Endodermal cell (in vitro differentiated cells): Measurements from ENCODE around the gene C4BPA. TPM values are rescaled to one million over a fixed set of nuclear protein-coding genes. Genes with fewer than 3 reads are reported as not detected.

Source experiments
- DNase-seq: peaks from one replicate; pipeline ENCODE4 v3.0.0-alpha.2; 2017
- H3K27ac ChIP-seq: 2 replicates; pipeline ENCODE4 v1.5.1; 2013; ENCODE audit warnings: mild to moderate bottlenecking, low read depth, low read length, moderate library complexity
- H3K27me3 ChIP-seq: 2 replicates; pipeline ENCODE4 v1.6.1; 2013; ENCODE audit warnings: mild to moderate bottlenecking, low read length, moderate library complexity; ENCODE audit not compliant: insufficient read depth, control insufficient read depth, poor library complexity, severe bottlenecking
- H3K36me3 ChIP-seq: 2 replicates; pipeline ENCODE4 v1.7.0; 2013; ENCODE audit warnings: mild to moderate bottlenecking, low read length, moderate library complexity; ENCODE audit not compliant: control insufficient read depth, insufficient read depth
- H3K4me1 ChIP-seq: one replicate; pipeline ENCODE4 v1.7.0; 2013; ENCODE audit warnings: low read length; ENCODE audit not compliant: control insufficient read depth, insufficient read depth
- H3K4me3 ChIP-seq: 2 replicates; pipeline ENCODE4 v1.5.1; 2013; ENCODE audit warnings: mild to moderate bottlenecking, low read length, moderate library complexity
- H3K9ac ChIP-seq: 2 replicates; pipeline ENCODE4 v1.6.1; 2013; ENCODE audit warnings: mild to moderate bottlenecking, low read length, moderate library complexity; ENCODE audit not compliant: poor library complexity, severe bottlenecking; ENCODE audit errors: extremely low read depth
- H3K9me3 ChIP-seq: 2 replicates; pipeline ENCODE4 v1.6.1; 2013; ENCODE audit warnings: mild to moderate bottlenecking, low read length, moderate library complexity; ENCODE audit not compliant: control insufficient read depth
- H3K27ac Mint-ChIP-seq: 2 replicates; pipeline ENCODE4 v1.8.0; 2020; ENCODE audit warnings: mixed read lengths
- H3K27me3 Mint-ChIP-seq: 2 replicates; pipeline ENCODE4 v1.8.0; 2021; ENCODE audit warnings: mild to moderate bottlenecking, mixed read lengths; ENCODE audit not compliant: insufficient read depth
- H3K36me3 Mint-ChIP-seq: 2 replicates; pipeline ENCODE4 v1.8.0; 2020; ENCODE audit warnings: low read depth, mixed read lengths
- H3K4me1 Mint-ChIP-seq: 2 replicates; pipeline ENCODE4 v1.8.0; 2020; ENCODE audit warnings: mixed read lengths
- H3K4me3 Mint-ChIP-seq: 2 replicates; pipeline ENCODE4 v1.8.0; 2020; ENCODE audit warnings: mild to moderate bottlenecking, moderate library complexity, mixed read lengths
- H3K9me3 Mint-ChIP-seq: 2 replicates; pipeline ENCODE4 v1.8.0; 2020; ENCODE audit warnings: mild to moderate bottlenecking, mixed read lengths
- WGBS, 2 experiments: methylation state at CpG; one replicate each; pipeline versions ENCODE4 v1.1.5 to v1.1.7; 2013; ENCODE audit warnings: missing lambda C conversion rate in 2 of 2, mixed read lengths in 1 of 2; ENCODE audit not compliant: insufficient coverage in 1 of 2, insufficient read length in 1 of 2; 5-methylcytosine and 5-hydroxymethylcytosine counted together
- total RNA-seq, 2 donors: library from RNA; stranded (reverse); fragmentation: NEBNext Ultra II Directional in 1 of 2; extraction: Animal tissue kit (Norgen Biotek cat#: 25700) in 1 of 2; gene quantifications; 2 replicates in 1 of 2; 3 replicates in 1 of 2; pipeline ENCODE4 v1.2.1, GENCODE V29; 2021
- TF ChIP-seq, protein P1 (sequence below): fragments of 200-600 bp; sonication (generic); conservative IDR thresholded peaks from 2 replicates; pipeline ENCODE4 v1.5.0; 2021; ENCODE audit warnings: antibody characterized with exemption, mild to moderate bottlenecking

C4BPA gene
- total RNA-seq, 2 donors from 2014 or later = not detected

DNA sequence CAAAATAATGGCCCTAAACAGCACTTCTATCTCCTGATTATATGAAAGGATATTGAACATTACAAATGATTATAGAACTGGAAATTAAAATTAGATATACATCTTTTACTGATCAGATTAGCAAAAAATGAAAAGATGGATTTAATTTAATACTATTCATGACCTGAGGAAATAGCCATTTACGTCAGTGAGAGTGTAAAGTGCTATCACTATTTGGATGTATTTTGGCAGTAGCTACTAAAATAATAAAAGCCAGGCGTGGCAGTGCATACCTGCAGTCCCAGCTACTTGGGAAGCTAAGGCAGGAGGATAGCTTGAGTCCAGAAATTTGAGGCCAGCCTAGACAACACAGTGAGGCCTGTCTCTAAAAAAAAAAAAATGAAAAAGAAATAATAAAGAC, 10.1 kb upstream of the C4BPA start:
- H3K36me3 ChIP-seq = no peaks in the 10 kb centered on the region
- Mint-ChIP-seq H3K36me3 (no peaks in the 10 kb centered on the region), H3K9me3 (peaks cover 12% of the 10 kb centered on the region), H3K4me3 (no peak overlapping the region), H3K27ac (no peak overlapping the region), H3K27me3 (peaks cover 5% of the 10 kb centered on the region), H3K4me1 (no peaks in the 10 kb centered on the region)
- TF ChIP-seq, protein P1, sequence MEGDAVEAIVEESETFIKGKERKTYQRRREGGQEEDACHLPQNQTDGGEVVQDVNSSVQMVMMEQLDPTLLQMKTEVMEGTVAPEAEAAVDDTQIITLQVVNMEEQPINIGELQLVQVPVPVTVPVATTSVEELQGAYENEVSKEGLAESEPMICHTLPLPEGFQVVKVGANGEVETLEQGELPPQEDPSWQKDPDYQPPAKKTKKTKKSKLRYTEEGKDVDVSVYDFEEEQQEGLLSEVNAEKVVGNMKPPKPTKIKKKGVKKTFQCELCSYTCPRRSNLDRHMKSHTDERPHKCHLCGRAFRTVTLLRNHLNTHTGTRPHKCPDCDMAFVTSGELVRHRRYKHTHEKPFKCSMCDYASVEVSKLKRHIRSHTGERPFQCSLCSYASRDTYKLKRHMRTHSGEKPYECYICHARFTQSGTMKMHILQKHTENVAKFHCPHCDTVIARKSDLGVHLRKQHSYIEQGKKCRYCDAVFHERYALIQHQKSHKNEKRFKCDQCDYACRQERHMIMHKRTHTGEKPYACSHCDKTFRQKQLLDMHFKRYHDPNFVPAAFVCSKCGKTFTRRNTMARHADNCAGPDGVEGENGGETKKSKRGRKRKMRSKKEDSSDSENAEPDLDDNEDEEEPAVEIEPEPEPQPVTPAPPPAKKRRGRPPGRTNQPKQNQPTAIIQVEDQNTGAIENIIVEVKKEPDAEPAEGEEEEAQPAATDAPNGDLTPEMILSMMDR = no peak
- H3K9ac ChIP-seq = no peak overlapping the region
- WGBS, 2 experiments = 60 to 65% methylated on average over 2 of the region's 2 CpGs
- no peak overlapping the region for H3K27ac ChIP-seq
- DNase-seq = no peak
- no peak overlapping the region for H3K4me3 ChIP-seq
- no peaks in the 10 kb centered on the region for H3K27me3 ChIP-seq
- H3K9me3 ChIP-seq = peaks cover 13% of the 10 kb centered on the region
- H3K4me1 ChIP-seq = no peaks in the 10 kb centered on the region

DNA sequence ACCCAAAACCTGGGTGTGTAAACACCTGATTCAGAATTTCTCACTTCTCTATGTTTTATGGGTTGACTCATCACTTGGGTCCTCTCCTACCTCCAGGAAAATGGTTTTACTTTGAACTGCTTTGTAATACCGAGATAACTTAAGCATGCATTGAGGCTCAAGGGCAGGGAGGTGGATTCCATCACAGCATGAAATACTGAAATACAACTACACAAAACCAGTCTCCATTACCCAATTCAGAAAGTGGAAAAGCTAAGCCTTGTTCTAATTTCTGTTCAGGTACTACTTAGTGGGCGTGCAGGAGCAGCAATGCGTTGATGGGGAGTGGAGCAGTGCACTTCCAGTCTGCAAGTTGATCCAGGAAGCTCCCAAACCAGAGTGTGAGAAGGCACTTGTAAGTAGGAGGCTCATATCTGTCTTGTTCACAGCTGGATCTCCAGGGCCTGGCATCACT, 6.1 kb upstream of the C4BPA start:
- TF ChIP-seq, protein P1 = no peak
- 96 to 100% methylated on average over 3 of the region's 3 CpGs for WGBS, 2 experiments
- Histone ChIP-seq H3K4me3 (peak overlapping the region; percentile 64), H3K27me3 (no peaks in the 10 kb centered on the region), H3K27ac (no peak overlapping the region), H3K4me1 (no peaks in the 10 kb centered on the region), H3K9ac (no peak overlapping the region), H3K36me3 (no peaks in the 10 kb centered on the region), H3K9me3 (peaks cover 18% of the 10 kb centered on the region)
- H3K4me3 Mint-ChIP-seq = no peak overlapping the region
- no peaks in the 10 kb centered on the region for H3K4me1 Mint-ChIP-seq
- no peak for DNase-seq
- peaks cover 17% of the 10 kb centered on the region for H3K9me3 Mint-ChIP-seq
- H3K36me3 Mint-ChIP-seq = no peaks in the 10 kb centered on the region
- no peak overlapping the region for H3K27ac Mint-ChIP-seq
- peaks cover 8% of the 10 kb centered on the region for H3K27me3 Mint-ChIP-seq

DNA sequence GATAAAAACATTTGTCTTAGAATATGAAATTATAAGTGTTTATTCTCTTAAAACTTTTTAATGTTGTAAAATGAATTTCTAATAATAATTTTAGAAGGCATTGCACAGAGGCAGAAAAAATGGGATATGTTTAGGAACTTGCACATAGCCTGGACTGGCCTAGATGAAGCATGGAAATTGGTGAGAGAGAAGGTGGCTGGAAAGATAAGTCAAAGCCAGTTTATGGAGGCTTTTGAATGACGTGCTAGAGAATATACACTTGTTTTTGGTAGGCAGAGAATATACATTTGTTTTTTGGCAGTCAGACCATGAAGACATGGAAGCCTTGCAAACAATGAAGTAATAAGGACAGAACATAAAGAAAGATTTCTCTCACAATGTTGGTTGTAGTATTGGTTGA, 2.3 kb upstream of the C4BPA start:
- Histone ChIP-seq H3K4me1 (no peaks in the 10 kb centered on the region), H3K9me3 (peaks cover 18% of the 10 kb centered on the region), H3K27me3 (no peaks in the 10 kb centered on the region), H3K36me3 (no peaks in the 10 kb centered on the region), H3K4me3 (no peak overlapping the region), H3K27ac (no peak overlapping the region), H3K9ac (no peak overlapping the region)
- Mint-ChIP-seq H3K27me3 (peaks cover 3% of the 10 kb centered on the region), H3K36me3 (no peaks in the 10 kb centered on the region), H3K9me3 (peaks cover 14% of the 10 kb centered on the region), H3K4me1 (peaks cover 2% of the 10 kb centered on the region), H3K27ac (no peak overlapping the region), H3K4me3 (no peak overlapping the region)
- TF ChIP-seq, protein P1 = no peak
- DNase-seq = no peak
- 92 to 100% methylated on average over 1 of the region's 1 CpG for WGBS, 2 experiments
